ENCODE measurements around the gene POLA1. TPM values are rescaled to one million over a fixed set of nuclear protein-coding genes. Genes with fewer than 3 reads are reported as not detected.

The POLA1 gene
- polyA plus RNA-seq, 1 donor from 2014 or later: 5.8 TPM

GRCh38 chrX:25026576-25026975 lies 332.9 kb downstream of the POLA1 start:
- H3K9me2 ChIP-seq (ENCODE audit: insufficient read depth, low read length): no peaks in the 10 kb centered on the region
- H3F3A ChIP-seq (ENCODE audit: insufficient read depth, low read length, poor library complexity, severe bottlenecking): no peaks in the 10 kb centered on the region
- no peaks in the 10 kb centered on the region for H3K9me3 ChIP-seq (ENCODE audit: low read length)
- no peak overlapping the region for H3K27ac ChIP-seq (ENCODE audit: low read length)
- H3K79me2 ChIP-seq (replicated peaks; ENCODE audit: insufficient read depth, low read length): no peaks in the 10 kb centered on the region
- H3K9ac ChIP-seq (ENCODE audit: low read length): no peak overlapping the region
- H3K4me2 ChIP-seq (ENCODE audit: low read length): no peak overlapping the region
- H2AFZ ChIP-seq (ENCODE audit: low read depth, low read length): no peak overlapping the region
- H3K27me3 ChIP-seq (ENCODE audit: insufficient read depth, low read depth, low read length): peaks cover 23% of the 10 kb centered on the region
- H4K20me1 ChIP-seq (ENCODE audit: insufficient read depth): no peaks in the 10 kb centered on the region
- H3K36me3 ChIP-seq (ENCODE audit: insufficient read depth, low read length): no peaks in the 10 kb centered on the region
- no peak overlapping the region for H3K4me3 ChIP-seq (ENCODE audit: low read length)
- TF ChIP-seq MXI1 (conservative IDR thresholded peaks at IDR 0.05; ENCODE audit: poor library complexity, severe bottlenecking) (no peak), POLR2AphosphoS5 (IDR thresholded peaks at IDR 0.05) (no peak), TAF1 (IDR thresholded peaks at IDR 0.05; ENCODE audit: low read depth) (no peak), RAD21 (conservative IDR thresholded peaks at IDR 0.05) (no peak), EZH2 (IDR thresholded peaks at IDR 0.05; ENCODE audit: borderline replicate concordance, insufficient read depth, low read length, poor library complexity, severe bottlenecking) (no peak), SMC3 (conservative IDR thresholded peaks at IDR 0.05; ENCODE audit: poor library complexity) (no peak), EP300 (conservative IDR thresholded peaks at IDR 0.05; ENCODE audit: poor library complexity, severe bottlenecking) (no peak)
- TF ChIP-seq, protein P1, sequence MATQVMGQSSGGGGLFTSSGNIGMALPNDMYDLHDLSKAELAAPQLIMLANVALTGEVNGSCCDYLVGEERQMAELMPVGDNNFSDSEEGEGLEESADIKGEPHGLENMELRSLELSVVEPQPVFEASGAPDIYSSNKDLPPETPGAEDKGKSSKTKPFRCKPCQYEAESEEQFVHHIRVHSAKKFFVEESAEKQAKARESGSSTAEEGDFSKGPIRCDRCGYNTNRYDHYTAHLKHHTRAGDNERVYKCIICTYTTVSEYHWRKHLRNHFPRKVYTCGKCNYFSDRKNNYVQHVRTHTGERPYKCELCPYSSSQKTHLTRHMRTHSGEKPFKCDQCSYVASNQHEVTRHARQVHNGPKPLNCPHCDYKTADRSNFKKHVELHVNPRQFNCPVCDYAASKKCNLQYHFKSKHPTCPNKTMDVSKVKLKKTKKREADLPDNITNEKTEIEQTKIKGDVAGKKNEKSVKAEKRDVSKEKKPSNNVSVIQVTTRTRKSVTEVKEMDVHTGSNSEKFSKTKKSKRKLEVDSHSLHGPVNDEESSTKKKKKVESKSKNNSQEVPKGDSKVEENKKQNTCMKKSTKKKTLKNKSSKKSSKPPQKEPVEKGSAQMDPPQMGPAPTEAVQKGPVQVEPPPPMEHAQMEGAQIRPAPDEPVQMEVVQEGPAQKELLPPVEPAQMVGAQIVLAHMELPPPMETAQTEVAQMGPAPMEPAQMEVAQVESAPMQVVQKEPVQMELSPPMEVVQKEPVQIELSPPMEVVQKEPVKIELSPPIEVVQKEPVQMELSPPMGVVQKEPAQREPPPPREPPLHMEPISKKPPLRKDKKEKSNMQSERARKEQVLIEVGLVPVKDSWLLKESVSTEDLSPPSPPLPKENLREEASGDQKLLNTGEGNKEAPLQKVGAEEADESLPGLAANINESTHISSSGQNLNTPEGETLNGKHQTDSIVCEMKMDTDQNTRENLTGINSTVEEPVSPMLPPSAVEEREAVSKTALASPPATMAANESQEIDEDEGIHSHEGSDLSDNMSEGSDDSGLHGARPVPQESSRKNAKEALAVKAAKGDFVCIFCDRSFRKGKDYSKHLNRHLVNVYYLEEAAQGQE (IDR thresholded peaks at IDR 0.05; ENCODE audit: borderline replicate concordance): no peak
- TF ChIP-seq, protein P2, sequence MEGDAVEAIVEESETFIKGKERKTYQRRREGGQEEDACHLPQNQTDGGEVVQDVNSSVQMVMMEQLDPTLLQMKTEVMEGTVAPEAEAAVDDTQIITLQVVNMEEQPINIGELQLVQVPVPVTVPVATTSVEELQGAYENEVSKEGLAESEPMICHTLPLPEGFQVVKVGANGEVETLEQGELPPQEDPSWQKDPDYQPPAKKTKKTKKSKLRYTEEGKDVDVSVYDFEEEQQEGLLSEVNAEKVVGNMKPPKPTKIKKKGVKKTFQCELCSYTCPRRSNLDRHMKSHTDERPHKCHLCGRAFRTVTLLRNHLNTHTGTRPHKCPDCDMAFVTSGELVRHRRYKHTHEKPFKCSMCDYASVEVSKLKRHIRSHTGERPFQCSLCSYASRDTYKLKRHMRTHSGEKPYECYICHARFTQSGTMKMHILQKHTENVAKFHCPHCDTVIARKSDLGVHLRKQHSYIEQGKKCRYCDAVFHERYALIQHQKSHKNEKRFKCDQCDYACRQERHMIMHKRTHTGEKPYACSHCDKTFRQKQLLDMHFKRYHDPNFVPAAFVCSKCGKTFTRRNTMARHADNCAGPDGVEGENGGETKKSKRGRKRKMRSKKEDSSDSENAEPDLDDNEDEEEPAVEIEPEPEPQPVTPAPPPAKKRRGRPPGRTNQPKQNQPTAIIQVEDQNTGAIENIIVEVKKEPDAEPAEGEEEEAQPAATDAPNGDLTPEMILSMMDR (IDR thresholded peaks at IDR 0.05; ENCODE audit: poor library complexity, severe bottlenecking): no peak

DNA sequence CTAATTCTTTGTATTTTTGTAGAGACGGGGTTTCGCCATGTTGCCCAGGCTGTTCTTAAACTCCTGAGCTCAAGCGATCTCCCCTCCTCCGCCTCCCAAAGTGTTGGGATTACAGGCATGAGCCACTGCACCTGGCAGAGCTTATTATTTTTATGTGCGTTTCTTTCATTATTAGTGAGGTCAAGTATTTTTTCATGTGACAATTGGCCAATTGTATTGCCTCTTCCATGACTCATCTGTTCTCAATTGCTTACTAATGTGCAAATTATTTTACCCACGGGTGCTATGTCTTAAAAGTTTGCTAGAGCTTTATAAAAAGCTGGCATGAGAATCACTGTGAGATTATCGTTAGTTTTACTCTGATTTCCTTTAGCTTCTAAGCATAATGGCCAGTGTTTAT lies 335.0 kb downstream of the POLA1 start:
- H3K4me2 ChIP-seq (ENCODE audit: low read length): no peak overlapping the region
- H3K9ac ChIP-seq (ENCODE audit: low read length): no peak overlapping the region
- no peaks in the 10 kb centered on the region for H3K9me3 ChIP-seq (ENCODE audit: low read length)
- no peak for TF ChIP-seq POLR2AphosphoS5 (IDR thresholded peaks at IDR 0.05)
- no peak for TF ChIP-seq EZH2 (IDR thresholded peaks at IDR 0.05; ENCODE audit: borderline replicate concordance, insufficient read depth, low read length, poor library complexity, severe bottlenecking)
- TF ChIP-seq, protein P1 (IDR thresholded peaks at IDR 0.05; ENCODE audit: borderline replicate concordance): no peak
- TF ChIP-seq, protein P2 (IDR thresholded peaks at IDR 0.05; ENCODE audit: poor library complexity, severe bottlenecking): no peak
- no peak for TF ChIP-seq MXI1 (conservative IDR thresholded peaks at IDR 0.05; ENCODE audit: poor library complexity, severe bottlenecking)
- TF ChIP-seq TAF1 (IDR thresholded peaks at IDR 0.05; ENCODE audit: low read depth): no peak
- no peak for TF ChIP-seq EP300 (conservative IDR thresholded peaks at IDR 0.05; ENCODE audit: poor library complexity, severe bottlenecking)
- no peak for TF ChIP-seq RAD21 (conservative IDR thresholded peaks at IDR 0.05)
- TF ChIP-seq SMC3 (conservative IDR thresholded peaks at IDR 0.05; ENCODE audit: poor library complexity): no peak
- no peaks in the 10 kb centered on the region for H3K79me2 ChIP-seq (replicated peaks; ENCODE audit: insufficient read depth, low read length)
- H4K20me1 ChIP-seq (ENCODE audit: insufficient read depth): no peaks in the 10 kb centered on the region
- no peak overlapping the region for H3K27ac ChIP-seq (ENCODE audit: low read length)
- H3K27me3 ChIP-seq (ENCODE audit: insufficient read depth, low read depth, low read length): peaks cover 3% of the 10 kb centered on the region
- no peaks in the 10 kb centered on the region for H3F3A ChIP-seq (ENCODE audit: insufficient read depth, low read length, poor library complexity, severe bottlenecking)
- H3K36me3 ChIP-seq (ENCODE audit: insufficient read depth, low read length): no peaks in the 10 kb centered on the region
- H2AFZ ChIP-seq (ENCODE audit: low read depth, low read length): no peak overlapping the region
- no peaks in the 10 kb centered on the region for H3K9me2 ChIP-seq (ENCODE audit: insufficient read depth, low read length)
- no peak overlapping the region for H3K4me3 ChIP-seq (ENCODE audit: low read length)
